HepG2 (cell line): ENCODE measurements around the gene KAZN. TPM values are rescaled to one million over a fixed set of nuclear protein-coding genes. Genes with fewer than 3 reads are reported as not detected.

Experiments used
- AGO1 ChIP-seq: fragments of 200-400 bp; formaldehyde crosslinking; IDR thresholded peaks from 2 replicates; pipeline ENCODE4 v1.6.1; 2017; ENCODE audit warnings: mild to moderate bottlenecking, low read depth, low read length, moderate library complexity; ENCODE audit not compliant: poor library complexity, severe bottlenecking
- EHMT2 ChIP-seq: fragments of 200-600 bp; sonication (generic); IDR thresholded peaks from 2 replicates; pipeline ENCODE4 v1.7.0; 2017; ENCODE audit warnings: antibody characterized with exemption, low read depth, low read length, borderline replicate concordance
- ISL2 ChIP-seq: sonication (generic); formaldehyde crosslinking; IDR thresholded peaks from 2 replicates; pipeline ENCODE4 v1.5.0; 2020; ENCODE audit warnings: missing genetic modification reagents
- JUN ChIP-seq: sonication (generic); formaldehyde crosslinking; IDR thresholded peaks from 2 replicates; pipeline ENCODE4 v1.4.0; 2020; ENCODE audit warnings: mild to moderate bottlenecking, missing genetic modification reagents
- JUND ChIP-seq: sonication (generic); formaldehyde crosslinking; IDR thresholded peaks from 2 replicates; pipeline ENCODE4 v1.8.0; 2022; ENCODE audit warnings: mild to moderate bottlenecking, missing genetic modification reagents
- RCOR2 ChIP-seq: IDR thresholded peaks from 2 replicates; pipeline ENCODE4 v1.6.1; 2016; ENCODE audit warnings: missing biosample characterization, missing genetic modification reagents
- TBX2 ChIP-seq: sonication (generic); formaldehyde crosslinking; IDR thresholded peaks from 2 replicates; pipeline ENCODE4 v1.5.0; 2020; ENCODE audit warnings: missing genetic modification reagents, mild to moderate bottlenecking, borderline replicate concordance
- U2AF1 ChIP-seq: fragments of 200-400 bp; formaldehyde crosslinking; optimal IDR thresholded peaks from 2 replicates; pipeline ENCODE3; 2017; ENCODE audit warnings: mild to moderate bottlenecking, low read depth, low read length
- ZMYM3 ChIP-seq: sonication (generic); formaldehyde crosslinking; IDR thresholded peaks from 2 replicates; pipeline ENCODE4 v1.5.1; 2020; ENCODE audit warnings: mild to moderate bottlenecking, missing genetic modification reagents
- ZNF331 ChIP-seq: sonication (generic); formaldehyde crosslinking; IDR thresholded peaks from 2 replicates; pipeline ENCODE4 v1.4.0; 2020; ENCODE audit warnings: missing genetic modification reagents
- ZNF34 ChIP-seq: sonication (generic); formaldehyde crosslinking; IDR thresholded peaks from 2 replicates; pipeline ENCODE4 v1.4.0; 2020; ENCODE audit warnings: mild to moderate bottlenecking, missing genetic modification reagents, borderline replicate concordance
- ZNF703 ChIP-seq: sonication (generic); formaldehyde crosslinking; IDR thresholded peaks from 2 replicates; pipeline ENCODE4 v1.5.1; 2020; ENCODE audit warnings: missing genetic modification reagents, mild to moderate bottlenecking, moderate library complexity, borderline replicate concordance
- ZNF766 ChIP-seq: sonication (generic); formaldehyde crosslinking; IDR thresholded peaks from 2 replicates; pipeline ENCODE4 v1.5.0; 2020; ENCODE audit warnings: missing genetic modification reagents, borderline replicate concordance
- ZNF788 ChIP-seq: sonication (generic); formaldehyde crosslinking; IDR thresholded peaks from 2 replicates; pipeline ENCODE4 v1.5.0; 2020; ENCODE audit warnings: mild to moderate bottlenecking, missing genetic modification reagents, borderline replicate concordance
- polyA plus RNA-seq, 8 experiments: library from polyadenylated mRNA; depleted of rRNA in 3 of 8; stranded (reverse) in 7 of 8; unstranded in 1 of 8; fragments of >200 nt; fragmentation: Illumina TruSeq in 4 of 8; extraction: Trizol in 4 of 8; gene quantifications; 2 replicates each; pipeline versions ENCODE4 v1.2.1 to v1.2.3, GENCODE V29; 2011 to 2016; ENCODE audit warnings: low read depth in 4 of 8, missing spikeins in 1 of 8, mixed read lengths in 1 of 8; ENCODE audit not compliant: insufficient read depth in 1 of 8
- total RNA-seq, 5 experiments: library from RNA; depleted of rRNA; stranded (reverse); fragments of >200 nt; fragmentation: Illumina TruSeq; extraction: Trizol; gene quantifications; 2 replicates each; pipeline ENCODE4 v1.2.3, GENCODE V29; 2016; ENCODE audit warnings: low read depth in 1 of 5
- TF ChIP-seq, protein P1 (sequence below): sonication (generic); formaldehyde crosslinking; IDR thresholded peaks from 2 replicates; pipeline ENCODE4 v1.4.0; 2020; ENCODE audit warnings: mild to moderate bottlenecking, missing genetic modification reagents
- TF ChIP-seq, protein P2 (sequence below): sonication (generic); formaldehyde crosslinking; IDR thresholded peaks from 2 replicates; pipeline ENCODE4 v1.5.0; 2020; ENCODE audit warnings: missing genetic modification reagents
- TF ChIP-seq, protein P3 (sequence below): sonication (generic); formaldehyde crosslinking; IDR thresholded peaks from 2 replicates; pipeline ENCODE4 v1.4.0; 2020; ENCODE audit warnings: missing genetic modification reagents
- TF ChIP-seq, protein P4 (sequence below): sonication (generic); formaldehyde crosslinking; conservative IDR thresholded peaks from 2 replicates; pipeline ENCODE4 v1.5.0; 2020; ENCODE audit warnings: missing genetic modification reagents
- TF ChIP-seq, protein P5 (sequence below): IDR thresholded peaks from 2 replicates; pipeline ENCODE4 v1.6.1; 2016; ENCODE audit warnings: control low read depth
- TF ChIP-seq, protein P6 (sequence below): sonication (generic); formaldehyde crosslinking; IDR thresholded peaks from 2 replicates; pipeline ENCODE4 v1.4.0; 2020; ENCODE audit warnings: missing genetic modification reagents

The KAZN gene
- total and polyA plus RNA-seq, 2 of the 13 experiments (the other 11 are each of a cell fraction or from before 2014, with no cell fraction given) = 10.4 to 13.5 TPM

DNA sequence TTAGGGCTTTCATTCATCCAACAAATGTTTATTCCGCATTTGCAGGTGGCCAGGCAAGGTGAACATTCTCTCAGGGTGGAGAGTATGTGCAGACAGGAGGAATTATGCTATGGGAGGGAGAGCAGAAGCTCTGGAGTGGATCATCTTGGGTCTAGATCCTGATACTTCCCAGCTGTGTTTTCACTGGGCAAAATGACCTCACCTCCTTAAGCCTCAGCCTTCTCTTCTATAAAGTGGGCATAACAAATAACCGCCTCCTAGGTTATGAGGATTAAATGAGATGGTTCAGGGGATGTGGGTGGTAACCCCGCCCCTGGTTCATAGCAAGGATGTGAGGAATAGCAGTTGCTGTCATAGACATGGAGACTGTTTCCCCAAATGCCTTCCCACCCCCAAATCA lies 553.4 kb downstream of the KAZN start (continued):
- TF ChIP-seq, protein P1, sequence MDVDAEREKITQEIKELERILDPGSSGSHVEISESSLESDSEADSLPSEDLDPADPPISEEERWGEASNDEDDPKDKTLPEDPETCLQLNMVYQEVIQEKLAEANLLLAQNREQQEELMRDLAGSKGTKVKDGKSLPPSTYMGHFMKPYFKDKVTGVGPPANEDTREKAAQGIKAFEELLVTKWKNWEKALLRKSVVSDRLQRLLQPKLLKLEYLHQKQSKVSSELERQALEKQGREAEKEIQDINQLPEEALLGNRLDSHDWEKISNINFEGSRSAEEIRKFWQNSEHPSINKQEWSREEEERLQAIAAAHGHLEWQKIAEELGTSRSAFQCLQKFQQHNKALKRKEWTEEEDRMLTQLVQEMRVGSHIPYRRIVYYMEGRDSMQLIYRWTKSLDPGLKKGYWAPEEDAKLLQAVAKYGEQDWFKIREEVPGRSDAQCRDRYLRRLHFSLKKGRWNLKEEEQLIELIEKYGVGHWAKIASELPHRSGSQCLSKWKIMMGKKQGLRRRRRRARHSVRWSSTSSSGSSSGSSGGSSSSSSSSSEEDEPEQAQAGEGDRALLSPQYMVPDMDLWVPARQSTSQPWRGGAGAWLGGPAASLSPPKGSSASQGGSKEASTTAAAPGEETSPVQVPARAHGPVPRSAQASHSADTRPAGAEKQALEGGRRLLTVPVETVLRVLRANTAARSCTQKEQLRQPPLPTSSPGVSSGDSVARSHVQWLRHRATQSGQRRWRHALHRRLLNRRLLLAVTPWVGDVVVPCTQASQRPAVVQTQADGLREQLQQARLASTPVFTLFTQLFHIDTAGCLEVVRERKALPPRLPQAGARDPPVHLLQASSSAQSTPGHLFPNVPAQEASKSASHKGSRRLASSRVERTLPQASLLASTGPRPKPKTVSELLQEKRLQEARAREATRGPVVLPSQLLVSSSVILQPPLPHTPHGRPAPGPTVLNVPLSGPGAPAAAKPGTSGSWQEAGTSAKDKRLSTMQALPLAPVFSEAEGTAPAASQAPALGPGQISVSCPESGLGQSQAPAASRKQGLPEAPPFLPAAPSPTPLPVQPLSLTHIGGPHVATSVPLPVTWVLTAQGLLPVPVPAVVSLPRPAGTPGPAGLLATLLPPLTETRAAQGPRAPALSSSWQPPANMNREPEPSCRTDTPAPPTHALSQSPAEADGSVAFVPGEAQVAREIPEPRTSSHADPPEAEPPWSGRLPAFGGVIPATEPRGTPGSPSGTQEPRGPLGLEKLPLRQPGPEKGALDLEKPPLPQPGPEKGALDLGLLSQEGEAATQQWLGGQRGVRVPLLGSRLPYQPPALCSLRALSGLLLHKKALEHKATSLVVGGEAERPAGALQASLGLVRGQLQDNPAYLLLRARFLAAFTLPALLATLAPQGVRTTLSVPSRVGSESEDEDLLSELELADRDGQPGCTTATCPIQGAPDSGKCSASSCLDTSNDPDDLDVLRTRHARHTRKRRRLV (CRISPR knock-in tag) = no peak
- peak; percentile 16 for TF ChIP-seq U2AF1
- TF ChIP-seq, protein P2, sequence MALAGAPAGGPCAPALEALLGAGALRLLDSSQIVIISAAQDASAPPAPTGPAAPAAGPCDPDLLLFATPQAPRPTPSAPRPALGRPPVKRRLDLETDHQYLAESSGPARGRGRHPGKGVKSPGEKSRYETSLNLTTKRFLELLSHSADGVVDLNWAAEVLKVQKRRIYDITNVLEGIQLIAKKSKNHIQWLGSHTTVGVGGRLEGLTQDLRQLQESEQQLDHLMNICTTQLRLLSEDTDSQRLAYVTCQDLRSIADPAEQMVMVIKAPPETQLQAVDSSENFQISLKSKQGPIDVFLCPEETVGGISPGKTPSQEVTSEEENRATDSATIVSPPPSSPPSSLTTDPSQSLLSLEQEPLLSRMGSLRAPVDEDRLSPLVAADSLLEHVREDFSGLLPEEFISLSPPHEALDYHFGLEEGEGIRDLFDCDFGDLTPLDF = no peak
- TF ChIP-seq AGO1 = no peak
- TF ChIP-seq, protein P3, sequence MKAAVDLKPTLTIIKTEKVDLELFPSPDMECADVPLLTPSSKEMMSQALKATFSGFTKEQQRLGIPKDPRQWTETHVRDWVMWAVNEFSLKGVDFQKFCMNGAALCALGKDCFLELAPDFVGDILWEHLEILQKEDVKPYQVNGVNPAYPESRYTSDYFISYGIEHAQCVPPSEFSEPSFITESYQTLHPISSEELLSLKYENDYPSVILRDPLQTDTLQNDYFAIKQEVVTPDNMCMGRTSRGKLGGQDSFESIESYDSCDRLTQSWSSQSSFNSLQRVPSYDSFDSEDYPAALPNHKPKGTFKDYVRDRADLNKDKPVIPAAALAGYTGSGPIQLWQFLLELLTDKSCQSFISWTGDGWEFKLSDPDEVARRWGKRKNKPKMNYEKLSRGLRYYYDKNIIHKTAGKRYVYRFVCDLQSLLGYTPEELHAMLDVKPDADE (CRISPR knock-in tag) = 0 out of 2 replicates have a peak, but pooled peaks have one; percentile 30
- no peak; the same call in 1 of the 2 replicates for TF ChIP-seq RCOR2 (CRISPR knock-in tag)
- no peak for TF ChIP-seq JUND
- no peak for TF ChIP-seq JUN
- TF ChIP-seq ZNF788 (CRISPR knock-in tag) = no peak
- no peak for TF ChIP-seq TBX2
- no peak for TF ChIP-seq EHMT2
- TF ChIP-seq ZMYM3 (CRISPR knock-in tag) = peak; percentile 43; the same call in 1 of the 2 replicates
- TF ChIP-seq ZNF766 (CRISPR knock-in tag) = no peak
- no peak for TF ChIP-seq ISL2
- TF ChIP-seq ZNF34 (CRISPR knock-in tag) = 0 out of 2 replicates have a peak, but pooled peaks have one; percentile 8
- no peak for TF ChIP-seq ZNF331 (CRISPR knock-in tag)
- TF ChIP-seq, protein P4, sequence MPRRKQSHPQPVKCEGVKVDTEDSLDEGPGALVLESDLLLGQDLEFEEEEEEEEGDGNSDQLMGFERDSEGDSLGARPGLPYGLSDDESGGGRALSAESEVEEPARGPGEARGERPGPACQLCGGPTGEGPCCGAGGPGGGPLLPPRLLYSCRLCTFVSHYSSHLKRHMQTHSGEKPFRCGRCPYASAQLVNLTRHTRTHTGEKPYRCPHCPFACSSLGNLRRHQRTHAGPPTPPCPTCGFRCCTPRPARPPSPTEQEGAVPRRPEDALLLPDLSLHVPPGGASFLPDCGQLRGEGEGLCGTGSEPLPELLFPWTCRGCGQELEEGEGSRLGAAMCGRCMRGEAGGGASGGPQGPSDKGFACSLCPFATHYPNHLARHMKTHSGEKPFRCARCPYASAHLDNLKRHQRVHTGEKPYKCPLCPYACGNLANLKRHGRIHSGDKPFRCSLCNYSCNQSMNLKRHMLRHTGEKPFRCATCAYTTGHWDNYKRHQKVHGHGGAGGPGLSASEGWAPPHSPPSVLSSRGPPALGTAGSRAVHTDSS (CRISPR knock-in tag) = no peak
- TF ChIP-seq, protein P5, sequence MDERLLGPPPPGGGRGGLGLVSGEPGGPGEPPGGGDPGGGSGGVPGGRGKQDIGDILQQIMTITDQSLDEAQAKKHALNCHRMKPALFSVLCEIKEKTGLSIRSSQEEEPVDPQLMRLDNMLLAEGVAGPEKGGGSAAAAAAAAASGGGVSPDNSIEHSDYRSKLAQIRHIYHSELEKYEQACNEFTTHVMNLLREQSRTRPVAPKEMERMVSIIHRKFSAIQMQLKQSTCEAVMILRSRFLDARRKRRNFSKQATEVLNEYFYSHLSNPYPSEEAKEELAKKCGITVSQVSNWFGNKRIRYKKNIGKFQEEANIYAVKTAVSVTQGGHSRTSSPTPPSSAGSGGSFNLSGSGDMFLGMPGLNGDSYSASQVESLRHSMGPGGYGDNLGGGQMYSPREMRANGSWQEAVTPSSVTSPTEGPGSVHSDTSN (CRISPR knock-in tag) = no peak
- 0 out of 2 replicates have a peak, but pooled peaks have one; percentile 44 for TF ChIP-seq ZNF703 (CRISPR knock-in tag)
- TF ChIP-seq, protein P6, sequence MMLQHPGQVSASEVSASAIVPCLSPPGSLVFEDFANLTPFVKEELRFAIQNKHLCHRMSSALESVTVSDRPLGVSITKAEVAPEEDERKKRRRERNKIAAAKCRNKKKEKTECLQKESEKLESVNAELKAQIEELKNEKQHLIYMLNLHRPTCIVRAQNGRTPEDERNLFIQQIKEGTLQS (CRISPR knock-in tag) = no peak
